Activated T-helper 1 cell treated with anti-CD3 and anti-CD28 coated beads, Interleukin-2, amount 50 U/mL, for 16 hours (primary cell): ENCODE data around the gene BLOC1S2.
"Not testable (repeated sequence)": the region's sequence is repeated elsewhere in the genome, so short reads cannot be mapped to it uniquely, and the experiment has no call there.

Source experiments
- DNase-seq, 2 donors: peaks; one replicate each; pipeline ENCODE4 v3.0.0-alpha.2; 2020; ENCODE audit warnings: low read depth in 1 of 2, low spot score in 1 of 2

Gene BLOC1S2

GRCh38 chr10:100286051-100287033 lies at the start of gene BLOC1S2:
BLOC1S2 (minus strand) TSS chr10:100286680; CDS start chr10:100286659, 21 bp downstream.
- peak; percentile 69 to 85 for DNase-seq

- DNase-seq: no peak
These were observed 48.3 kb upstream of the BLOC1S2 start for GRCh38 chr10:100334762-100335161.

DNA sequence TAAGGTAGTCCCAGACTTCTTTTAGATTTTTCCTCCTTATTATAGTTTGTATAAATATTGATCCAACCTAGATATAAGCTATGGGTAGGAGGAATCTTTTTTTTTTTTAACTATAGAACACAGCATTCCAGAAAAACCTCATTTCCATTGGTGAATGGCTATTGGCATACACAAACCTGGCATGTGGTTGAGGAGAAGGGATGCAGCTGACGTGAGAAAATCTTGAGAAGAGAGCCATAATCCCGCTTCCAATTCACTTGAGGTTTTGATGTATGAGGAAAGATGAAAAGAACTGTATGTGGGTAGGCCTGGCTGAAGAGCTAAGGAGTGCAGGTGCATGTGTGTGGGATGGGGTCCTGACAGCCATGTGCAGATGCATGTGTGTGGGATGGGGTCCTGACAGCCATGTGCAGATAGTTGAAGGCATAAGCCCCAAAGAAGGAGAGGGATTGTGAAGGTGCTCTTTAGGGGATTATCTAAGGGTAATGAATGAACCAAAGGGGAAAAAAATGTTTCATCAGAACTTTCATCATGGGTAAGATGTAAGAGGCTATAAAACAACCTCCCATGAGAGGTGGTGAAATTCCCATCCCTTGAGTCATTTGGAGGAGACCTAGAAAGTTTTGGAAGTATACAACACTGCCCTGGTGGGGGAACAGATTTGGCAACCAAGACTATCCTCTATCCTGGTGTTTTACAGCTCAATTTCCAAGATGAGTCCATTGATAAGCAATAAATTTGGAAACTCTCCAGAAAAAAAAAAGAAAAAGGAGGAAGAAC lies 47.4 kb upstream of the BLOC1S2 start:
- no peak for DNase-seq

DNA sequence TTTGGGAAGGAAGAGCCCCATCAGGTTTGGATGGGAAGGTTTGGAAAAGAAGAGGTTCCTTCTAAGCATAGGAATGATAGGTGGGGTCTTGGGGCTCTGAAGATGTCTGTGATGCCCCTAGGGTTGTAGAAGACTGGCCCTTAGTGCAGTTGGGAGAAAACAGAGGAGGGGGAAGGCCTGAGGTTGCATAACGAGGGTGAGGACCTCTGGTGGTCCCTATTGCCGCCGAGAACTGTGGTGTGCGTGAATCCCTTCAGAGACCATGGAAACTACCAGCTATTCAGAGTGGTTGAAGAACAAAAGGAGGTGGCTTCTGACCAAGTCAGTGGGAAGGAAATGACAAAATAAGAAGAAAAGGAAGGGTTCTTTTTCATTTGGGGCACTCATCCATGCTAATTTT lies 46.6 kb upstream of the BLOC1S2 start:
- DNase-seq: no peak

DNA sequence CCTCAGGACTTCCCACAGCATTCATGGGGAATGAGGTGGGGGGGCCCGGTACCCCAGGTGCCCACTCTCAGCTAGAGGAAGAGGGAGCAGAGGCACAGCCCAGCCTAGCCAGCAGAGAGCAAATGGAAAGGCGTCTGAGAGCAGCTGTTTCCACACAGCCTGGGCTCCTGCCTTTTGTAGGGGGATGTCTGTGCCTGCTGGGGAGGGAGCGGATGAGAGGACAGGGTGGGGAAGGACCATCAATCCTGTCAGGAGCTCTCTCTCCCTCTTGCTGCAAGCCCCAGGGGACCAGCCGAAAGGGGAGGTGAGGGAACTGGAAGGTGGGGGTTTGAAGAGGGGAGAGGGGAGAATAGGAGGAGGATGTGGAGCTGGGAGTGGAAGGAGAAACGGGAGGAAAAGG lies 43.6 kb upstream of the BLOC1S2 start, which contains the start of gene PKD2L1:
PKD2L1 (minus strand) TSS at position 150 of the 400 bp plus-strand sequence; CDS start at position 25, 125 bp downstream.
- DNase-seq: no peak

- no peak for DNase-seq
These were observed 41.7 kb upstream of the BLOC1S2 start for GRCh38 chr10:100328198-100328597.

GRCh38 chr10:100327718-100328009 lies 41.2 kb upstream of the BLOC1S2 start:
- no peak for DNase-seq

GRCh38 chr10:100327007-100327717 lies 40.7 kb upstream of the BLOC1S2 start:
- no peak for DNase-seq

GRCh38 chr10:100325158-100325557 lies 38.7 kb upstream of the BLOC1S2 start:
- no peak for DNase-seq

DNA sequence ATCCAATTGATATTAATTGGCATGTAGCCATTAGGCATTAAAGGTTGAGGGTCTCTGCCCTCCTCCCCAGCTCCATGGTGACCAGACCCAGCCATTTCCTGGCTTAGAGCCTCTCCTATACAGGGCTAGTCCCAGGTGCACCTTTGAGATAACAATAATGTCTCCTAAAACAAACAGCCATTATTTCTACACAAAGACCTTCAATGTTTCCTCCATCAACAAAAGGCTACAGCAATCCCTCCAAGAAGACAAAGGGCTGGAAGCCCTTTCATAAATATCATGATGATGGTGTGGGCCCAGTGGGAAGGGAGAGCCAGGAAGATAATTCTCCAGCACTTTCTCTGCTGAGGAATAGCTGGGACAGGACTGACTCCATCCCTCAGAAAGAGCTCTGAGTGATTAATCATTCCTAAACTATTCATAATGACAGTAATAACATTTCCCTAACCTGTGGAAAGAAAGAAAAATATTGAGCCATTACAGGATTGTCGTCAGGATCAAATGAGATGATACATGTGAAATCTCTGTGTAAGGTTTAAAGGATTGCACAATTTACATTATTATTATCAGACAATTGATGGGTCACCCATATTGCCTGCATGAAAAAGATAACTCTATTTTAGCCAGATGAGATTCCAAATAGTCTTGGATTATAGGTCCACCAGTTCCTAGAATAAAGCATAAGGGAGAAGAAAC lies 33.4 kb upstream of the BLOC1S2 start:
- no peak for DNase-seq

GRCh38 chr10:100318207-100318606 lies 31.7 kb upstream of the BLOC1S2 start:
- no peak for DNase-seq

DNA sequence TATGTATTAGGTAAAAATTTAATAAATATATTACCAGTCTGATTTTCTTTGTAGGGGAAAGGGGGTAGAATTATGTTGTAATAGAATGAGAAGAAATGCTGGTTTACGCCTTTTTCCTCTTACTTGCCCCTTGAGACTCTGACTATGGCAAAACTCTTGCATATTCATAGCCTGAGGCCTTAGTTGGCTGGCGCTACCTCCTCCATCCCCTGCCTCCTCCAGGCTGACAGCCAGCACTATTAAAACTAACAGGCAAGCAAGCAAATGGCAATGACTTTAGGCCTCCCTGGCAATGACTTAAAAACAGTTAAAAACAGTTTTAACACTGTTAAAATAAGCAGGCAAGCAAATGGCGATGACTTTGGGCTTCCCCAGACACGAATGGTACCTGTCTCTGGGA lies 29.1 kb upstream of the BLOC1S2 start:
- DNase-seq: no peak

GRCh38 chr10:100311298-100311697 lies 24.8 kb upstream of the BLOC1S2 start:
- no peak for DNase-seq

DNA sequence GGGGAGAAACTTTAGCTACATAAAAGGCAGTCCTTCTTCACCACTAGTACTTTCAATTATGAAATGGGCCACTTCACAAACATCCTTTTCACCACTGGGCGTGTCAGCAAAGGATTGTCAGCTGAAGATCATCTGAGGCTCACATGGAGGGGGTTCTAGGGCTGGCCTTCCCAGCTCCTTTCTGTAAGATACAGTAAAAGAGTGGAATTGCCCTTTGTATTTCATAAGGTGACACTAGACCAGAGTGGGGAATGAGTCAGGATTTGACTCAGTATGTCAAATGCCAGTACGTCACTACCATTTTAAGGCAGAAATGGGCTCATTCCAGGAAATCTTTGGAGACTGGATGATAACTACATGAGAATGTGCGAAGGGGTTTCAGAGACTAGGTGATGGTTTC lies 21.2 kb upstream of the BLOC1S2 start:
- DNase-seq: no peak

DNA sequence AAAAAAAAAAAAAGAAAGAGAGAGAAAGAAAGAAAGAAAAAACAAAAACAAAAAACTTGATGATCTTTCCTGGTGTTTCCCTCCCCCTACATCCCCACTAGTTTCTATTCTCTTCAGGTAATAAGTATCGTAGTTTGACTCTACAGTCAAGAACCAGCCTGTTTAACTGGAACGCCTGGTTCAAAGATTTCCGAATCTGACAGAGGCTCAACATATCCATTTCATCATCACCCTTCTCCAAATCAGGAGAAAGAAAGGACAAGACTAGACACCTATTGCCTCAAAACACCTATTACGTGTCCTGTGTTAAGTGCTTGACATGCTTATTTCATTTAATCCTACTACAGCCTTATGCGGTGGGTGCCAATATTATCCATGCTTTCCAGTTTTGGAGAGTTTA lies 20.4 kb upstream of the BLOC1S2 start:
- DNase-seq: no peak

GRCh38 chr10:100304414-100304813 lies 17.9 kb upstream of the BLOC1S2 start:
- no peak for DNase-seq

DNA sequence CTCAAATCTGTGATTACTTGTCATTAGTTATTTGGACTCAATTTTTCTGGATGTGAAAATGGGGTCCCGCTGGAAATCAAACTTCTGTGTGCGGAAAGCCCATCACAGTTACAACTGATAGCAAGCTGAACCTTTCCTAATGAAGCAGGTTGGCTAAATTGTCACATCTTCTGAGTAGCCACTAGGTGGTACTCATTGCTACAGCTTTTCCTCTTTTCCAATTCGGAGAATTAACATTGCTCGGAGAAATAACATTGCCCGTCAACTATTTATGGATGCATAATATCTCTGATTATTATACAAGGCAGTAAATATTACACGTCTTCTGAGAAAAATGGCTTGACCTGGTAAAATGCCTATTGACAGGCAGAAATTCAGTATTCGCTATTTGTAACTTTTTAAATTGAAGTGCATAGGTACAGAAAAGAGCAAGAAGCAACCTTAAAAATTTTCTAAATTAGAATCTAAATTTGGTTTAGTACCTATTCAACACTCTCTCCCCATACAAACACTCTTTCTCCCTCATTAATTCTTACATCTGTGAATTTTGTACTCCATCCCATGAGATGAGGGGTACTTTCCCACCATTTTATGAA lies 17.3 kb upstream of the BLOC1S2 start:
- DNase-seq: no peak

DNA sequence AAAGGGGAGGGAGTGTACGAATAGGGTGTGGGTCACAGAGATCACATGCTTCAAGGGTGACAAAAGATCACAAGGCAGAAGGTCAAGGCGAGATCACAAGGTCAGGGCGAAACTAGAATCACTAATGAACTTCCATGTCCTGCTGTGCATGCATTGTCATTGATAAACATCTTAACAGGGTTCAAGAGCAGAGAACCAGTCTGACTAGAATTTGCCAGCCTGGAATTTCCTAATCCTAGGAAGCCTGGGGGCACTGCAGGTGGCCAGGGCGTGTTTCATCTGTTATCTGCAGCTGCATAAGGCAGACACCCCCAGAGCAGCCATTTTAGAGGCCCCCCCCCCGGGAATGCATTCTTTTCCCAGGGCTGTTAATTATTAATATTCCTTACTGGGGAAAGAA lies 14.6 kb upstream of the BLOC1S2 start:
- not testable (repeated sequence) for DNase-seq

GRCh38 chr10:100297242-100297641 lies 10.8 kb upstream of the BLOC1S2 start:
- DNase-seq: no peak

- DNase-seq: no peak
These were observed 6.6 kb upstream of the BLOC1S2 start for GRCh38 chr10:100293066-100293465.
